ENCODE results near the gene B9D1.
A peak's percentile ranks its signal among the peaks of the same experiment; 100 is the strongest.

The B9D1 gene

GRCh38 chr17:19362277-19363113 is at the start of gene B9D1:
Gene B9D1, minus strand, starts transcription at chr17:19362723. Its CDS starts 154 bp downstream, at chr17:19362569.
- Histone ChIP-seq H3K27ac (ENCODE audit: low read length) (peak within 1 kb of the TSS; percentile 39; the same call in 1 of the 2 replicates), H2AFZ (ENCODE audit: low read length) (peak within 1 kb of the TSS; percentile 100), H3K4me2 (ENCODE audit: low read depth, low read length) (peak within 1 kb of the TSS; percentile 98), H3K9me3 (replicated peaks; ENCODE audit: insufficient read depth, low read length) (no peaks in the 10 kb centered on the region), H4K20me1 (ENCODE audit: insufficient read depth, low read length) (no peaks in the 10 kb centered on the region), H3K9ac (ENCODE audit: low read length) (peak within 1 kb of the TSS; percentile 89), H3K4me1 (ENCODE audit: low read length) (peaks cover 8% of the 10 kb centered on the region), H3K27me3 (replicated peaks; ENCODE audit: insufficient read depth, low read length) (no peaks in the 10 kb centered on the region; the same call in 1 of the 2 replicates), H3K36me3 (replicated peaks; ENCODE audit: insufficient read depth, low read length) (no peaks in the 10 kb centered on the region), H3K4me3 (ENCODE audit: low read length) (peak within 1 kb of the TSS; percentile 97), H3K79me2 (ENCODE audit: low read length) (no peaks in the 10 kb centered on the region), H3F3A (ENCODE audit: insufficient read depth, low read length) (no peaks in the 10 kb centered on the region), H3K9me2 (replicated peaks; ENCODE audit: insufficient read depth, low read length) (no peaks in the 10 kb centered on the region)
- DNase-seq: peak; percentile 92
- peak; percentile 97 for TF ChIP-seq CTCF (IDR thresholded peaks at IDR 0.05; ENCODE audit: low read length)
- TF ChIP-seq EZH2 (optimal IDR thresholded peaks at IDR 0.05; ENCODE audit: low read depth, low read length): no peak
- TF ChIP-seq EZH2phosphoT487 (IDR thresholded peaks at IDR 0.05; ENCODE audit: low read length): no peak

GRCh38 chr17:19411631-19412030 is 49.1 kb upstream of the B9D1 start:
- no peaks in the 10 kb centered on the region for H3K36me3 ChIP-seq (replicated peaks; ENCODE audit: insufficient read depth, low read length)
- H3K9me2 ChIP-seq (replicated peaks; ENCODE audit: insufficient read depth, low read length): no peaks in the 10 kb centered on the region
- no peak overlapping the region for H2AFZ ChIP-seq (ENCODE audit: low read length)
- no peaks in the 10 kb centered on the region for H3F3A ChIP-seq (ENCODE audit: insufficient read depth, low read length)
- H3K79me2 ChIP-seq (ENCODE audit: low read length): no peaks in the 10 kb centered on the region
- no peaks in the 10 kb centered on the region for H4K20me1 ChIP-seq (ENCODE audit: insufficient read depth, low read length)
- no peaks in the 10 kb centered on the region for H3K27me3 ChIP-seq (replicated peaks; ENCODE audit: insufficient read depth, low read length)
- H3K9me3 ChIP-seq (replicated peaks; ENCODE audit: insufficient read depth, low read length): no peaks in the 10 kb centered on the region
- no peaks in the 10 kb centered on the region for H3K4me1 ChIP-seq (ENCODE audit: low read length)
- no peak overlapping the region for H3K4me3 ChIP-seq (ENCODE audit: low read length)
- H3K4me2 ChIP-seq (ENCODE audit: low read depth, low read length): no peak overlapping the region
- no peak for DNase-seq
- H3K9ac ChIP-seq (ENCODE audit: low read length): no peak overlapping the region
- TF ChIP-seq EZH2 (optimal IDR thresholded peaks at IDR 0.05; ENCODE audit: low read depth, low read length): no peak
- TF ChIP-seq EZH2phosphoT487 (IDR thresholded peaks at IDR 0.05; ENCODE audit: low read length): no peak
- TF ChIP-seq CTCF (IDR thresholded peaks at IDR 0.05; ENCODE audit: low read length): no peak
- no peak overlapping the region for H3K27ac ChIP-seq (ENCODE audit: low read length)

GRCh38 chr17:19410875-19411620 is 48.5 kb upstream of the B9D1 start, which contains the start of gene RNF112:
Gene RNF112, plus strand, starts transcription at chr17:19411232. Its CDS starts 177 bp downstream, at chr17:19411409.
- no peaks in the 10 kb centered on the region for H3K36me3 ChIP-seq (replicated peaks; ENCODE audit: insufficient read depth, low read length)
- H3K79me2 ChIP-seq (ENCODE audit: low read length): no peaks in the 10 kb centered on the region
- H3K9ac ChIP-seq (ENCODE audit: low read length): no peak within 1 kb of the TSS
- H4K20me1 ChIP-seq (ENCODE audit: insufficient read depth, low read length): no peaks in the 10 kb centered on the region
- no peaks in the 10 kb centered on the region for H3K4me1 ChIP-seq (ENCODE audit: low read length)
- no peaks in the 10 kb centered on the region for H3K9me2 ChIP-seq (replicated peaks; ENCODE audit: insufficient read depth, low read length)
- H3K4me2 ChIP-seq (ENCODE audit: low read depth, low read length): no peak within 1 kb of the TSS
- H3K27me3 ChIP-seq (replicated peaks; ENCODE audit: insufficient read depth, low read length): no peaks in the 10 kb centered on the region
- TF ChIP-seq EZH2 (optimal IDR thresholded peaks at IDR 0.05; ENCODE audit: low read depth, low read length): no peak
- no peak for TF ChIP-seq CTCF (IDR thresholded peaks at IDR 0.05; ENCODE audit: low read length)
- TF ChIP-seq EZH2phosphoT487 (IDR thresholded peaks at IDR 0.05; ENCODE audit: low read length): no peak
- H3K9me3 ChIP-seq (replicated peaks; ENCODE audit: insufficient read depth, low read length): no peaks in the 10 kb centered on the region
- DNase-seq: no peak
- no peak within 1 kb of the TSS for H2AFZ ChIP-seq (ENCODE audit: low read length)
- H3K27ac ChIP-seq (ENCODE audit: low read length): no peak within 1 kb of the TSS
- H3K4me3 ChIP-seq (ENCODE audit: low read length): no peak within 1 kb of the TSS
- H3F3A ChIP-seq (ENCODE audit: insufficient read depth, low read length): no peaks in the 10 kb centered on the region

All from MM.1S (cell line).